Measurements from ENCODE around the gene KCND3.

Gene KCND3

DNA sequence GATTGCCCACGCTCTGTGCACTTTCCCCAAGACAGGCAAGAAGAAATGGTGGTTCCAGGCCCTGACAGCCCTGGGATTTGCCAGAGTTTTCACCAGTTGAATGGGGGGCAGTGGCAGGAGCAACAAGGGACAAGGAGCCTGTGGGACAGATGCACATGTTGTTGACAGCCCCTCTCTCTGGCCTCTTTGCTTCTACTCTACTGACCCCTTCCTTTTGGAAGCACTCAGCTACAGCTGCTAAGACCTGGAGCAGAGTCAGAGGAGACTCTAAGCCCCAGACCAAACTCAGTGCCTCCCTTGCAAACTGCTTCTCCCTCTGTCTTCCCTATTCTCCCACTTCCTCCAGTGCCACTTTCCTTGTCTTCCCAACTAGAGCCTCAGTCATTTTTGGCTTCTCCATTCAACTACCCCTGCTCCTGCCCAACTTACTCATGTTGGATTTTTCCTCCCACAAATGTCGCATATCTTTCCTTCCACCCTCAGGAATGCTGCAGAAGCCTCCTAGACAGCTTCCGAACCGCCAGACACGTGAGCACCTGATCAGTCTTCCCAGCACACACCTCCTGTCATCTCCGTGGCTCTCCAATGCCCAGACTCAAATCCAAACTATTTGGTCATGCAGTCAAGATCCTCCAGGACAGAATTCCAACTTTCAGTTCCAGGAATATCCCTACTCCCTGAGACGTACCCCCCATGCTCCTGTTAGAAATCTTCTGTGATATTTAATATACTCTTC is 259.4 kb downstream of the KCND3 start:
- no peak for DNase-seq (ENCODE audit: low read depth in 2 of 2)

DNA sequence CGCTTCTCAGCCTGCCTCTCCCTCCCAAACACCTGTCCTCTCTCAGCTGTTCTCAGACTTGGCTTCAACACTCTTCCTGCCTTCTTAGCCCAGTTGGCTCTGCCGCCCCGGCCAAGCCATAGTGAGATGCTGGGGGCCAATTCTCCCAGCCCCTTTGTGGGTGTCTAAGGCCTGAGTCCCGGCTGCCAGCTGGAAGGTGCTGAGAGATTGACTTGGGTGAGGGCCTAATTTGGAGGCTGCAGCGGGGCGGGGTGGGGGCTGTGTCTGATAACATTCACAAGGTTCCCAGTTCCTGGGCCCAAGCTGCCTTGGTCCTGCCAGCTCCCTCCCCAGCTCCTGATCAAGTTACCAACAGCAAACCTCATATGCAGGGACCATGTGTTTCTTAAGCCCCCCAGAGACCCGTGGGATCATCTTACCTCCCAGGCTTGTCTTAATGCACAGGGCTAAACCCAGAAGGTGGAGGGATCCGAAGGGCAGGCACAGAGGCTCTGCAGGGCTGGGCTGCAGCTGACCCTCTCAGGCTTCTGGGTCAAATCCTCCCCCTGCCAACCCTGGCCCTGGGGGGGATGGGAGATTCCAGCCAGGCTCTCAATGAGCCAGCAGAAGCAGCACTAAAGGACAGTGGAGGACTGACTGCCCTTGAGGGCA is 260.1 kb downstream of the KCND3 start:
- no peak for DNase-seq (ENCODE audit: low read depth in 2 of 2)

DNA sequence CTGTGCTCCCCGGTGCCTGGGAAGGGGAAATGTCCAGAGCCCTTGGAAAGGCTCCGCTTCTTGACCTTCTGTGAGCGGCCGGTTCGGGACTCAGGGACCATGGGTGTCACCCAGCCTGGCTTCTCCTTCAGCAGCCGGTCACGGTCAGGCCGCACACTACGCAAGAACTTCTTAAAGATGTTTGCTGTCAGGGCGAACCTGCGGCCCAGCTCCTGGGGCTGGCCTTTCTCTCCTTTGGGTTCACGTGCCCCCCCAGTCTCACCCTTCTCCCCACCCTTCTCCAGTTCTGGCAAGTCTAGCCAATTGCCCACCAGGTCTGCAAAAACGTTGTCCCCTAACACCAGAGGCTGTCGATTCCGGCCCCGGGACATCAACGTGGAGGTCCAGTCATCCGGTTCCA is 262.4 kb downstream of the KCND3 start:
- DNase-seq (ENCODE audit: low read depth in 2 of 2) = no peak

- DNase-seq (ENCODE audit: low read depth in 2 of 2) = no peak
Observed at GRCh38 chr1:111725192-111725591, 264.3 kb downstream of the KCND3 start.

DNA sequence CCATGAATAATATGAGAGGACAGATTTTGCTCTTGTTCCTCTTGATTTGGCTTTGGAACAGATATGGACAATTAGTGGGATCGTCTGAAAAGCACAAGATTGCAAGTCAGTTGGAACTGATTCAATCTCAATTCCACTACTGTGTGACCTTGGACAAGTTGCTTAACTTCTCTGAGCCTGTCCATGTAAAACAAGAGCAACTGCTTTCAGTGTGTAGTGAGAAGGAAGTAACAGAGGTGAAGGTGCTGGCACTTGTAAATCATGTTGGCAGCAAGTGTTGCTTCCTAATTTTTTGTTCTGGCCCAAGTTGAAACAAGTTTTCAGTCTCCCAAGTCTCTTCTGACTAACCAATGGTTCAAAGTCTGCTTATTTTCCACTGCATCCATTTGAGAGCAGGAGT is 265.6 kb downstream of the KCND3 start:
- DNase-seq (ENCODE audit: low read depth in 2 of 2) = no peak

GRCh38 chr1:111723091-111723806 is 266.2 kb downstream of the KCND3 start:
- no peak for DNase-seq (ENCODE audit: low read depth in 2 of 2)

GRCh38 chr1:111720977-111721786 is 268.3 kb downstream of the KCND3 start:
- DNase-seq (ENCODE audit: low read depth in 2 of 2) = no peak
